VCaP (cell line): ENCODE results near the gene SHISAL1.

Source experiments
- H3K27ac ChIP-seq: fragments of 450-650 bp; 2 replicates; pipeline ENCODE4 v1.5.1; 2017
- CTCF ChIP-seq: fragments of 450-650 bp; conservative IDR thresholded peaks from 2 replicates; pipeline ENCODE4 v1.5.1; 2017; ENCODE audit warnings: mild to moderate bottlenecking, moderate library complexity

SHISAL1 gene

GRCh38 chr22:44259366-44260215 lies 53.2 kb downstream of the SHISAL1 start:
- H3K27ac ChIP-seq, result no peak overlapping the region
- no peak for TF ChIP-seq CTCF

DNA sequence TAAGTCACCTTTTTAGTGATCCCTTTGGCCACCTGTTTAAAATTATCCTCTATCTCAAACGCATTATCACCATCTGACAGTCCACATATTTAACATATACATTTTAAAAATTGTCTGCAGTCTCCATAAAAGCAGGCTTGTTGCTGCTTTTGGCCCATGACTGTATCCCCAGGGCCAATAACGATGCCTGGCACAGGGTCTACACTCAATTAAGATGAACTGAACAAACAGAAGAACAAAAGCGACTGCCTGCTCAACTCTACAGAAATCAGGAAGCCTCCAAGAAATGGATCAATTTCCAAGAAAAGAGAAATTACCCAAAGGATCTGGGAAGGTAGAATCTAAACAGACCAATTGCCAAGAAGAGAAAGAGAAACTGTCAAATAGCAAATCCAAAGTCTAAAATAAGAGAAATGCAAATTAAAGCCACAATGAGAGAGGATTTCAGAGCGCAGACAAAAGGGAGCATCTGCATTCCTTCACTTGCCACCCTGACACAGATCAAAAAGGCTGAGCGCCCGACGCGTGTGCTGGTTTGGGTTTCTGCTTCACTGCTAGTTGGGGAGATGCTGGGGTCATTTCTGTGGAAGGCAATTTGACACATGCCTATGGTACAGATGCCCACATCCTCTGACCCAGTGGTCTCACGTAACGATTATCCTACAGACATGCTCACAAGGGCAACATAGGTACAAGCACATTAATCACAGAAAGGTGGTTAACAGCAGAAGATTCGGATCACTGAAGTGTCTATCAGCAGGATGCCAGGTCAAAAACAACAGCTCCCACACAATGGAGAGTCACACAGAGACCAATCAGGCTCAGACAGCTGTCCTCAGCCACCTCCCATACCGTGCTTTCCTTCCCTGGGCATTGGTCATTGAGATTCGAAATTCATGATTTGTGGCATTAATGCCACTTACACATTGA lies 55.9 kb downstream of the SHISAL1 start:
- H3K27ac ChIP-seq, result no peak overlapping the region
- no peak for TF ChIP-seq CTCF

- H3K27ac ChIP-seq, result no peak overlapping the region
- no peak for TF ChIP-seq CTCF
Measured at GRCh38 chr22:44256085-44256484, 56.7 kb downstream of the SHISAL1 start.

DNA sequence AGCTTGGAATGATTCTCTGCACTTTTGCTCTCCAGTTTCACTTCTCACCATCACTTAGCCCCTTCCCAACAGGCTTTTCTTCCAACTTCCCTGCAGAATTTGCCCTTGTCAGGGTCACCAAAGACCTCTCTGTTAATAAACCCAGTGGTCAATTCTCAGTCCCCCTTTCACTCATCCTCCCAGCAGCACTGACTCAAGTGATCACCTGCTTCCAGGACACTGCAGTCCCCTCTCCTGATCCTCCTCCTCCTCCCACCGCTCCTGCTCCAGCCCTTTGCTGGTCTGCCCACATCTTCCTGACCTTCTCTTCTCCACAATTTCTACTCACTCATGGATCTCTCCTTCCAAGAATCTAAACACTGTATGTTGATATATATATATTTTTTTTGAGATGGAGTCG lies 57.9 kb downstream of the SHISAL1 start:
- H3K27ac ChIP-seq, result no peak overlapping the region
- TF ChIP-seq CTCF, result no peak

DNA sequence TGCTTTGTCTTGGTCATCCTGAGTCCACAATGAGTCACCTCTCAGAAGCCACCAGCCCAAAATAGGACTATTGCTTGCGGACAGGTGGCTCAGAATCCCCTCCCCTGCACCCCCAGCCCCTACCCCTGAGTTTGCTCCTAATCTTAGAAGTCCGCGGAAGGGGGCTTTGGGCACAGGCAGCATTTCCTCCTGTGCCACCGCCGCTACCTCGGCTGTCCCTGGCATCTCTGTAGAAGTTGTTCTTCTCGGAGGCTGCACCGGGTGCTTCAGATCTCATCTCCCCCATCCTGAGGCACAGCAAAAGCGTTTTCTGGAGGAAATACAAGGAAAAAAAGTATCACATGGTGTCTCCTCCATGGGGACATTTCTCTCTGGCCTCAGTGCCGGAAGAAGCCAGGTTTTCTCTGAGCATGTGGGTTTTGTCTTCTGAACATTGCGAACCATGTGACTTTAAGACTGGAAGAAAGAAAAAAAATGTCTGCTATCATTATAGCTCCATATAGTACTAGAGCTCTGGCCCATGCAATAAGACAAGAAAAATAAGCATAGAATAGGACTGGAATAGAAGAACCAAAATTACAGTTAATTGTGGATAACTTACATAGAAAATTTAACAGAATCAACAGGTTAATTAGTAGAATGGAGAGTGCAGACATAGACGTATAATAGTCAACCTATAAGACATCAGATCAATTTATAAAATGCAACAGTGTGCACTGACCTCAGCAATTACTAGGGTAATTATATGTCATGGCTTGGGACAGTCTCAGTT lies 63.2 kb downstream of the SHISAL1 start:
- TF ChIP-seq CTCF, result no peak

DNA sequence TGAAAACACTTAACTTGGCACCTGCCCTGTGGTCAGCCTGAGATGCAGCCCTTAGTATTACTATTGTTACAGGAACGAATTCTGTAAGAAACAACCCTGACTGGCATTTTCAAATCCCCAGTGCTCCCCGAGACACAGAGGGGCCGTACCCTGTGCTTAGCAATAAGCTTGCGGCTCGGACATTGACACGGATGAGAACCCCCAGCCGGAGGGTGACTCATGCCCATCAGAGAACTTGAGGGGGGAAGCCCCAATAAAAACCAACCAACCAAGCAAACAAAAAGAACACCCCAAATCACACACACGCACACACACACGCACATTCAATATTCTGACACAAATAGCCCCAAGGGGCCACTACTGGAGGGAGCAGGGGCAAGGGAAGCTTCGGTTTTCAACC lies 63.8 kb downstream of the SHISAL1 start:
- TF ChIP-seq CTCF, result no peak
- no peak overlapping the region for H3K27ac ChIP-seq

More for the DNA sequence above, 63.2 kb downstream of the SHISAL1 start:
- H3K27ac ChIP-seq, result no peak overlapping the region
